Sigmoid colon (tissue), 4 donors: Measurements from ENCODE around the gene ST8SIA3.

Experiments used
- EP300 ChIP-seq, 4 donors: sonication (generic); formaldehyde crosslinking; IDR thresholded peaks; one replicate each; pipeline ENCODE4 v1.6.1; 2017; ENCODE audit warnings: antibody characterized with exemption in 4 of 4
- POLR2AphosphoS5 ChIP-seq, 4 donors: sonication (generic); formaldehyde crosslinking; IDR thresholded peaks; one replicate each; pipeline ENCODE4 v1.6.1; 2017; ENCODE audit warnings: antibody characterized with exemption in 4 of 4

GRCh38 chr18:57353137-57353939 is 981 bp downstream of the ST8SIA3 start:
- TF ChIP-seq EP300 (IDR thresholded peaks at IDR 0.05): no peak
- no peak for TF ChIP-seq POLR2AphosphoS5 (IDR thresholded peaks at IDR 0.05)
